ENCODE results near the gene CXCL16.

- no peak for TF ChIP-seq PBX3 (IDR thresholded peaks at IDR 0.05; ENCODE audit: insufficient replicate concordance, low read depth, low read length)
- no peak for TF ChIP-seq ZBTB40 (IDR thresholded peaks at IDR 0.05; ENCODE audit: borderline replicate concordance)
- no peak for TF ChIP-seq POLR2A (IDR thresholded peaks at IDR 0.05; ENCODE audit: low read depth, low read length)
- TF ChIP-seq BCL3 (IDR thresholded peaks at IDR 0.05; ENCODE audit: borderline replicate concordance, insufficient read depth, low read depth, low read length, poor library complexity, severe bottlenecking), result no peak
- no peak for TF ChIP-seq STAT1 (conservative IDR thresholded peaks at IDR 0.05)
- no peak for TF ChIP-seq TAF1 (IDR thresholded peaks at IDR 0.05; ENCODE audit: borderline replicate concordance, low read depth, low read length)
- TF ChIP-seq GATAD2B (conservative IDR thresholded peaks at IDR 0.05; ENCODE audit: low read depth), result no peak
- no peak for TF ChIP-seq CHD4 (IDR thresholded peaks at IDR 0.05)
- no peak for TF ChIP-seq EZH2 (IDR thresholded peaks at IDR 0.05; ENCODE audit: borderline replicate concordance, control insufficient read depth, low read depth, low read length)
- no peak for TF ChIP-seq IRF5 (IDR thresholded peaks at IDR 0.05; ENCODE audit: borderline replicate concordance)
- no peak for TF ChIP-seq CTCF (IDR thresholded peaks at IDR 0.05 in 2 of 3, conservative IDR thresholded peaks at IDR 0.05 in 1 of 3; ENCODE audit: control insufficient read depth in 2 of 3, extremely low read depth in 1 of 3, insufficient read depth in 1 of 3, low read depth in 3 of 3, low read length in 3 of 3)
Measured at GRCh38 chr17:4753392-4753791, 13.7 kb upstream of the CXCL16 start.

Data from GM12878 (cell line).